Astrocyte (in vitro differentiated cells and primary cell): ENCODE measurements around the gene NCAM1. TPM values are rescaled to one million over a fixed set of nuclear protein-coding genes. Genes with fewer than 3 reads are reported as not detected.

Experiments
- DNase-seq: peaks from one replicate; pipeline ENCODE4 v3.0.0-alpha.2; 2010; ENCODE audit warnings: low read depth
- FAIRE-seq: peaks from 2 replicates; lab custom pipeline; 2011; peaks lifted over from hg19 to GRCh38; lab: Jason Lieb, UNC
- H2AFZ ChIP-seq: 2 replicates; pipeline ENCODE4 v1.6.0; 2012; ENCODE audit warnings: low read depth, low read length, inconsistent platforms
- H3K27ac ChIP-seq: 2 replicates; pipeline ENCODE4 v1.5.1; 2011; ENCODE audit warnings: low read depth, low read length, inconsistent platforms
- H3K27me3 ChIP-seq: 2 replicates; pipeline ENCODE4 v1.6.0; 2011; ENCODE audit warnings: low read length, inconsistent platforms; ENCODE audit not compliant: insufficient read depth
- H3K36me3 ChIP-seq: 2 replicates; pipeline ENCODE4 v1.5.1; 2011; ENCODE audit warnings: low read length, inconsistent platforms; ENCODE audit not compliant: insufficient read depth
- H3K4me1 ChIP-seq: 2 replicates; pipeline ENCODE4 v1.5.1; 2011; ENCODE audit warnings: low read length, inconsistent platforms; ENCODE audit not compliant: insufficient read depth
- H3K4me2 ChIP-seq: 2 replicates; pipeline ENCODE4 v1.6.0; 2012; ENCODE audit warnings: low read length, inconsistent platforms
- H3K4me3 ChIP-seq: 2 replicates; pipeline ENCODE4 v1.5.1; 2011; ENCODE audit warnings: low read depth, mild to moderate bottlenecking, low read length, inconsistent platforms; ENCODE audit not compliant: insufficient read depth
- H3K79me2 ChIP-seq: 2 replicates; pipeline ENCODE4 v1.6.0; 2012; ENCODE audit warnings: mild to moderate bottlenecking, low read length, inconsistent platforms; ENCODE audit not compliant: insufficient read depth
- H3K9ac ChIP-seq: 2 replicates; pipeline ENCODE4 v1.6.0; 2012; ENCODE audit warnings: mild to moderate bottlenecking, low read length, inconsistent platforms
- H3K9me3 ChIP-seq: 2 replicates; pipeline ENCODE4 v1.5.1; 2012; ENCODE audit warnings: low read depth, mild to moderate bottlenecking, low read length, inconsistent platforms; ENCODE audit not compliant: insufficient read depth
- H4K20me1 ChIP-seq: 2 replicates; pipeline ENCODE4 v1.6.0; 2012; ENCODE audit warnings: low read length, inconsistent platforms; ENCODE audit not compliant: insufficient read depth
- H3K27ac Mint-ChIP-seq: one replicate; pipeline ENCODE4 v1.8.0; 2021; ENCODE audit warnings: mild to moderate bottlenecking, mixed read lengths; ENCODE audit not compliant: unreplicated experiment
- H3K27me3 Mint-ChIP-seq: one replicate; pipeline ENCODE4 v1.8.0; 2021; ENCODE audit warnings: low read depth, mixed read lengths; ENCODE audit not compliant: unreplicated experiment
- H3K36me3 Mint-ChIP-seq: one replicate; pipeline ENCODE4 v1.8.0; 2021; ENCODE audit warnings: low read depth, mixed read lengths; ENCODE audit not compliant: unreplicated experiment
- H3K4me1 Mint-ChIP-seq: one replicate; pipeline ENCODE4 v1.8.0; 2021; ENCODE audit warnings: low read depth, mixed read lengths; ENCODE audit not compliant: unreplicated experiment
- H3K4me3 Mint-ChIP-seq: one replicate; pipeline ENCODE4 v1.8.0; 2021; ENCODE audit warnings: mild to moderate bottlenecking, moderate library complexity, mixed read lengths; ENCODE audit not compliant: unreplicated experiment
- H3K9me3 Mint-ChIP-seq: one replicate; pipeline ENCODE4 v1.8.0; 2021; ENCODE audit warnings: mild to moderate bottlenecking, mixed read lengths; ENCODE audit not compliant: unreplicated experiment
- CTCF ChIP-seq: IDR thresholded peaks from 2 replicates; pipeline ENCODE4 v1.5.1; 2011; ENCODE audit warnings: low read depth, mild to moderate bottlenecking, inconsistent platforms, low read length, moderate library complexity; ENCODE audit not compliant: insufficient read depth
- EZH2 ChIP-seq: IDR thresholded peaks from 2 replicates; pipeline ENCODE4 v1.6.1; 2012; ENCODE audit warnings: mild to moderate bottlenecking, low read length, inconsistent platforms; ENCODE audit not compliant: insufficient read depth
- total RNA-seq: library from RNA; stranded (reverse); gene quantifications from 2 replicates; pipeline ENCODE4 v1.2.1, GENCODE V29; 2021

Gene NCAM1
- total RNA-seq, 1 donor from 2014 or later, result 17.4 TPM

DNA sequence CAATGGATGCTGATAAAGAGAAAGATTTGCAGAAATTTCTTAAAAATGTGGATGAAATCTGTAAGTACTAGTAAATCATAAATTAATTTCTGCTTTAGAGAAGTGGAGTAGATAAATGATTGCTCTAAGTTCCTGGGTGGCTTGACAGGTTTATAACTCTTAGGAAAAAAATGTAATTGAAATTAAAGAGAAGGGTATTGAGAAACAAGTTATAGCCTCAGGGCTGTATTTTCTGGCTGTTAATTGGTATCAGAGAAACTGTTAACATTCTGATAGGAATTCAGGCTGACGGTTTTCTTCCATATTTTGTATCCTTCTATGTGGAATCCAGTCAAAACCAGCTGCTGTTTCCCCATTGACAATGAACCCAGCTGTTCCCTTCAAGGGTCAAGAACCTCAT, 355.0 kb downstream of the NCAM1 start:
- H3K79me2 ChIP-seq, result peaks cover 5% of the 10 kb centered on the region
- peaks cover 12% of the 10 kb centered on the region for H3K4me1 ChIP-seq
- DNase-seq (no peak), FAIRE-seq (no peak)
- no peaks in the 10 kb centered on the region for H3K9me3 ChIP-seq
- no peak overlapping the region for H3K27ac Mint-ChIP-seq
- no peak overlapping the region for H3K4me3 Mint-ChIP-seq
- H3K36me3 ChIP-seq, result no peaks in the 10 kb centered on the region
- no peaks in the 10 kb centered on the region for H4K20me1 ChIP-seq
- H3K4me2 ChIP-seq, result no peak overlapping the region
- no peak overlapping the region for H3K4me3 ChIP-seq
- no peaks in the 10 kb centered on the region for H3K27me3 Mint-ChIP-seq
- no peak overlapping the region for H3K27ac ChIP-seq
- no peak overlapping the region for H3K9ac ChIP-seq
- peaks cover 9% of the 10 kb centered on the region for H3K4me1 Mint-ChIP-seq
- TF ChIP-seq EZH2 (no peak), CTCF (no peak)
- peaks cover 8% of the 10 kb centered on the region for H3K36me3 Mint-ChIP-seq
- H2AFZ ChIP-seq, result no peak overlapping the region
- no peaks in the 10 kb centered on the region for H3K27me3 ChIP-seq
- no peaks in the 10 kb centered on the region for H3K9me3 Mint-ChIP-seq

- Mint-ChIP-seq H3K36me3 (peaks cover 8% of the 10 kb centered on the region), H3K9me3 (no peaks in the 10 kb centered on the region), H3K27me3 (no peaks in the 10 kb centered on the region), H3K4me1 (peaks cover 2% of the 10 kb centered on the region), H3K27ac (no peak overlapping the region), H3K4me3 (no peak overlapping the region)
- Histone ChIP-seq H3K4me3 (no peak overlapping the region), H3K4me1 (peaks cover 9% of the 10 kb centered on the region), H3K27ac (no peak overlapping the region), H2AFZ (no peak overlapping the region), H4K20me1 (no peaks in the 10 kb centered on the region), H3K4me2 (no peak overlapping the region), H3K36me3 (no peaks in the 10 kb centered on the region), H3K79me2 (peaks cover 5% of the 10 kb centered on the region), H3K9me3 (no peaks in the 10 kb centered on the region), H3K27me3 (no peaks in the 10 kb centered on the region), H3K9ac (no peak overlapping the region)
- FAIRE-seq (no peak), DNase-seq (no peak)
- TF ChIP-seq CTCF (no peak), EZH2 (no peak)
Observed at GRCh38 chr11:113317339-113317738, 356.1 kb downstream of the NCAM1 start.

GRCh38 chr11:113319085-113319484, 357.9 kb downstream of the NCAM1 start:
- peaks cover 2% of the 10 kb centered on the region for H3K4me1 Mint-ChIP-seq

More at GRCh38 chr11:113319085-113319484, 357.9 kb downstream of the NCAM1 start:
- Histone ChIP-seq H3K4me3 (no peak overlapping the region), H4K20me1 (no peaks in the 10 kb centered on the region), H3K9ac (no peak overlapping the region), H3K36me3 (no peaks in the 10 kb centered on the region), H3K9me3 (no peaks in the 10 kb centered on the region), H3K4me1 (peaks cover 5% of the 10 kb centered on the region), H3K79me2 (peaks cover 5% of the 10 kb centered on the region), H3K4me2 (no peak overlapping the region), H2AFZ (no peak overlapping the region), H3K27ac (no peak overlapping the region), H3K27me3 (no peaks in the 10 kb centered on the region)
- Mint-ChIP-seq H3K4me3 (no peak overlapping the region), H3K27ac (no peak overlapping the region), H3K9me3 (no peaks in the 10 kb centered on the region), H3K27me3 (no peaks in the 10 kb centered on the region), H3K36me3 (peaks cover 8% of the 10 kb centered on the region)
- TF ChIP-seq EZH2 (no peak), CTCF (no peak)
- DNase-seq (no peak), FAIRE-seq (no peak)
